ENCODE results near the gene ZBTB32.

The ZBTB32 gene

DNA sequence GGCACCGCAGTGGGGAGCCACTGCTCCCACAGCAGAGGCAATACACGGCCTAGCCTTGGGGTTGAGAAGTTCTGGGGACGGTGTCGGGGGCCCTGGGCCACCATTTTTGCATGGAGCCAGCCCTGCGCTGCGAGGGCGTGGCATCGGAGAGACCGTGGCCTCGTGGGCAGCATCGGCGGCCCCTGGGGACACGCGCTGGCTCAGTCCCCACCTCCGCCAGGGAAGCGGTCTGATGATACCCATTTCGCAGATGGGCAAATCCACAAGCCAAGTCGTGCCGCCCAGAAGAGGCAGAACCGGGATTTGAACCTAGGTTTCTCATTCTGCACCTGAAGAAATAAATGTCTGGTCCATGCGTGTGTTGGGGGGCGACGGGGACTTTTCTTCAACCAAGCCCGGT lies 39.2 kb upstream of the ZBTB32 start:
- TF ChIP-seq, protein P1, sequence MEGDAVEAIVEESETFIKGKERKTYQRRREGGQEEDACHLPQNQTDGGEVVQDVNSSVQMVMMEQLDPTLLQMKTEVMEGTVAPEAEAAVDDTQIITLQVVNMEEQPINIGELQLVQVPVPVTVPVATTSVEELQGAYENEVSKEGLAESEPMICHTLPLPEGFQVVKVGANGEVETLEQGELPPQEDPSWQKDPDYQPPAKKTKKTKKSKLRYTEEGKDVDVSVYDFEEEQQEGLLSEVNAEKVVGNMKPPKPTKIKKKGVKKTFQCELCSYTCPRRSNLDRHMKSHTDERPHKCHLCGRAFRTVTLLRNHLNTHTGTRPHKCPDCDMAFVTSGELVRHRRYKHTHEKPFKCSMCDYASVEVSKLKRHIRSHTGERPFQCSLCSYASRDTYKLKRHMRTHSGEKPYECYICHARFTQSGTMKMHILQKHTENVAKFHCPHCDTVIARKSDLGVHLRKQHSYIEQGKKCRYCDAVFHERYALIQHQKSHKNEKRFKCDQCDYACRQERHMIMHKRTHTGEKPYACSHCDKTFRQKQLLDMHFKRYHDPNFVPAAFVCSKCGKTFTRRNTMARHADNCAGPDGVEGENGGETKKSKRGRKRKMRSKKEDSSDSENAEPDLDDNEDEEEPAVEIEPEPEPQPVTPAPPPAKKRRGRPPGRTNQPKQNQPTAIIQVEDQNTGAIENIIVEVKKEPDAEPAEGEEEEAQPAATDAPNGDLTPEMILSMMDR (IDR thresholded peaks at IDR 0.05; ENCODE audit: low read length, missing control alignments) = no peak
- no peak for DNase-seq (ENCODE audit: low read depth)
- no peak overlapping the region for H3K4me3 ChIP-seq (replicated peaks; ENCODE audit: low read depth, low read length)

GRCh38 chr19:35665604-35666003 lies 38.8 kb upstream of the ZBTB32 start:
- TF ChIP-seq, protein P1 (IDR thresholded peaks at IDR 0.05; ENCODE audit: low read length, missing control alignments) = no peak
- DNase-seq (ENCODE audit: low read depth) = no peak
- H3K4me3 ChIP-seq (replicated peaks; ENCODE audit: low read depth, low read length) = no peak overlapping the region

DNA sequence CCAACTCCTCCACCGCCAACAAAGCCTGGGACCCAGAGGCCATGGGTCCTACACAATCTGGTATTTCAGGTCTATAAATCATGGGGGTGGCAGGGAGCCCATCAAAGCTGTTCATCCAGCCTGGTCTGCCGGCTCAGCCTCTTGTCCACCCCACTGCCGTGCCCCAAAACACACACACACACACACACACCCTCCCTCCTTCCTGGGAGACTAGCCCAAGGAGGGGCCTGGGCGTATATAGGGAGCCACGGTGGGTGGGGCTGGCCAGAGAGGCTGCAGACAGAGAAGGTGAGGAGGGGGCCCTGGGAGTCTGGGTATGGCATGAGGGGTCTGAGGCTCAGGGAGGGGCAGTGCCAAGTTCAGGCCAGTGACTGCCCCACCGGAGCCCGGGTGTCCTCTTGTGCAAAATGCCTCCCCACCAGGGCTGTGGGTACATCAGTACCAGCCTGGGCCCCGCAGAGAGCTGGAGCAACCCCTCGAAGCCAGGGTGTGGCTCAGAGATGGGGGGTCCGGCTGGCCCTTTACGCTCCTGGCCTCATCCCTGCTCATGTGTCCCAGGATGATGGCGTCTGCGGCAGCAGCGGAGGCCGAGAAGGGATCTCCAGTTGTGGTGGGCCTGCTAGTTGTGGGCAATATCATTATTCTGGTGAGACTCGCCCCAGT lies 38.0 kb upstream of the ZBTB32 start, which contains the start of gene UPK1A:
TSS of gene UPK1A (plus strand) at position 267 of the 663 bp plus-strand sequence. CDS start at position 563, 296 bp downstream.
- DNase-seq (ENCODE audit: low read depth) = no peak
- H3K4me3 ChIP-seq (replicated peaks; ENCODE audit: low read depth, low read length) = no peak within 1 kb of the TSS
- TF ChIP-seq, protein P1 (IDR thresholded peaks at IDR 0.05; ENCODE audit: low read length, missing control alignments) = no peak

DNA sequence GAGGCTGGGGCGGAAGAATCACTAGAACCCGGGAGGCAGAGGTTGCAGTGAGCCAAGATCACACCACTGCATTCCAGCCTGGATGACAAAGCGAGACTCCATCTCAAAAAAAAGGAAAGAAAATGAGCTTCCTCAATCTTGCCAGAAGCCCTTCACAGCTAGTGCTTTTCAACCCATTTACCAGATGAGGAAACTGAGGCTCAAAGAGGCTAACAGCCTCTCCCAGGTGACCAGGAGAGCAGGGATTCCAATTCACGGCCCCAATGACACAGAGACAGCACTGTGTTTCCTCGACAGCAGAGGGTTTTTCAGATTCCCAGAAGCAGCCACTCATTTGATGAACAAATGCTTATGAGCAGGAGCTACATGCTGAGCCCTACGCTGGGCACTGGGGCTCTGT lies 34.8 kb upstream of the ZBTB32 start:
- DNase-seq (ENCODE audit: low read depth) = no peak
- TF ChIP-seq, protein P1 (IDR thresholded peaks at IDR 0.05; ENCODE audit: low read length, missing control alignments) = no peak
- H3K4me3 ChIP-seq (replicated peaks; ENCODE audit: low read depth, low read length) = no peak overlapping the region

DNA sequence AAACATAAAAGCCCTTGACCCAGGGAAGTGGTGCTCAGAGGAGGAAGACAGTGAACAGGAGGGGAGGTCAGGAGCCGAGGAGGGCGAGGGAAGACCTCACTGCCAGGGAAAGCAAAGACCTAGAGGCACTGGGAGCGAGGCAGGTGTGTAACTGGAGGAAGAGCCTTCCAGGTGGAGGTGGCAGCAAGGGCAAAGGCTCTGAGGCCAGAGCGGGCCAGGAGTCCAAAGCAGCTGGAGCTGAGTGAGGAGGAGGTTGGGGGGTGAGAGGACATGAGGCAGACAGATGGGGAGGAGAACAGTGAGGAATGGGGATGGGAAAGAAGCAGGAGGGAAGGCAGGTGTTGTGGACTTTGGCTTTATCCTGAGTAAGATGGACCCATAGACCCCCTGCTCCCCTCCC lies 34.4 kb upstream of the ZBTB32 start:
- no peak for DNase-seq (ENCODE audit: low read depth)
- TF ChIP-seq, protein P1 (IDR thresholded peaks at IDR 0.05; ENCODE audit: low read length, missing control alignments) = no peak
- H3K4me3 ChIP-seq (replicated peaks; ENCODE audit: low read depth, low read length) = no peak overlapping the region

DNA sequence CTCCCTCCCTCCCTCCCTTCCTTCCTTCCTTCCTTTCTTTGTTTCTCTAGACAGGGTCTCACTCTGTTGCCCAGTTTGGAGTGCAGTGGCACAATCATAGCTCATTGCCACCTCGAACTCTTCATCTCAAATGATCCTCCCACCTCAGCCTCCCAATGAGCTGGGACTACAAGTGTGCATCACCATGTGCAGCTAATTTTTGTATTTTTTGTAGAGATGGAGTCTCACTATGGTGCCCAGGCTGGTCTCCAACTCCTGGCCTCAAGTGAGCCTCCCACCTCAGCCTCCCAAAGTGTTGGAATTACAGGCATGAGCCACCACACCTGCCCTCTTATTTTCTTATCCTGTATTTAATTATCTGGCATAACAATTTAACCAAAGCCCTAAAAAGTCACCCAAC lies 33.7 kb upstream of the ZBTB32 start:
- no peak overlapping the region for H3K4me3 ChIP-seq (replicated peaks; ENCODE audit: low read depth, low read length)
- TF ChIP-seq, protein P1 (IDR thresholded peaks at IDR 0.05; ENCODE audit: low read length, missing control alignments) = no peak
- DNase-seq (ENCODE audit: low read depth) = no peak

GRCh38 chr19:35671818-35672217 lies 32.5 kb upstream of the ZBTB32 start:
- DNase-seq (ENCODE audit: low read depth) = peak; percentile 56
- H3K4me3 ChIP-seq (replicated peaks; ENCODE audit: low read depth, low read length) = no peak overlapping the region
- TF ChIP-seq, protein P1 (IDR thresholded peaks at IDR 0.05; ENCODE audit: low read length, missing control alignments) = no peak

Measured in fibroblast of pulmonary artery (primary cell).